NCI-H2081 (cell line): Measurements from ENCODE around the gene SNAI1.
"Not testable (repeated sequence)": the region's sequence is repeated elsewhere in the genome, so short reads cannot be mapped to it uniquely, and the experiment has no call there.

Source experiments
- DNase-seq, 2 experiments: peaks; one replicate each; lab custom pipeline; 2025; lab: John Stamatoyannopoulos, UW

Gene SNAI1

GRCh38 chr20:49982346-49983122, at the start of gene SNAI1:
Gene SNAI1 (plus strand): TSS chr20:49982980. CDS start chr20:49983060, 80 bp downstream.
- peak; percentile 87 to 90 for DNase-seq

GRCh38 chr20:49935746-49936152, 47.0 kb upstream of the SNAI1 start:
- DNase-seq: peak in 1 of 2 experiments; percentile 46

GRCh38 chr20:49936153-49937026, 46.4 kb upstream of the SNAI1 start, which contains the start of gene RNF114:
Gene RNF114 (plus strand): TSS chr20:49936397. CDS start chr20:49936413, 16 bp downstream.
- peak; percentile 88 to 90 for DNase-seq

GRCh38 chr20:49937027-49937929, 45.5 kb upstream of the SNAI1 start:
- DNase-seq: no peak

- DNase-seq: no peak
These were observed 44.3 kb upstream of the SNAI1 start for GRCh38 chr20:49938173-49939163.

- no peak for DNase-seq
These were observed 41.3 kb upstream of the SNAI1 start for GRCh38 chr20:49941456-49941855.

GRCh38 chr20:49942303-49942702, 40.5 kb upstream of the SNAI1 start:
- no peak for DNase-seq

GRCh38 chr20:49942942-49943341, 39.8 kb upstream of the SNAI1 start:
- DNase-seq: no peak

GRCh38 chr20:49945306-49945700, 37.5 kb upstream of the SNAI1 start:
- no peak for DNase-seq

GRCh38 chr20:49945701-49946477, 36.9 kb upstream of the SNAI1 start:
- no peak for DNase-seq

GRCh38 chr20:49948178-49948577, 34.6 kb upstream of the SNAI1 start:
- no peak for DNase-seq

- DNase-seq: no peak
These were observed 33.8 kb upstream of the SNAI1 start for GRCh38 chr20:49948809-49949507.

GRCh38 chr20:49951151-49951550, 31.6 kb upstream of the SNAI1 start:
- no peak for DNase-seq

- no peak for DNase-seq
These were observed 27.6 kb upstream of the SNAI1 start for GRCh38 chr20:49955167-49955566.

GRCh38 chr20:49955830-49956396, 26.9 kb upstream of the SNAI1 start:
- not testable (repeated sequence) for DNase-seq

- no peak for DNase-seq
These were observed 26.1 kb upstream of the SNAI1 start for GRCh38 chr20:49956689-49957088.

GRCh38 chr20:49957089-49957938, 25.5 kb upstream of the SNAI1 start:
- DNase-seq: not testable (repeated sequence)

- DNase-seq: no peak
These were observed 21.4 kb upstream of the SNAI1 start for GRCh38 chr20:49961413-49961812.
